HG02623 (cell line): ENCODE measurements around the gene SESTD1.
A peak's percentile ranks its signal among the peaks of the same experiment; 100 is the strongest.
"Not testable (repeated sequence)": the region's sequence is repeated elsewhere in the genome, so short reads cannot be mapped to it uniquely, and the experiment has no call there.

Source experiments
- ATAC-seq: cut with Tn5 transposase; IDR thresholded peaks from one replicate; pipeline ENCODE4 v1.9.1; 2021; ENCODE audit warnings: moderate library complexity; ENCODE audit not compliant: unreplicated experiment

SESTD1 gene

GRCh38 chr2:179124282-179124681 is 140.3 kb downstream of the SESTD1 start:
- no peak for ATAC-seq

DNA sequence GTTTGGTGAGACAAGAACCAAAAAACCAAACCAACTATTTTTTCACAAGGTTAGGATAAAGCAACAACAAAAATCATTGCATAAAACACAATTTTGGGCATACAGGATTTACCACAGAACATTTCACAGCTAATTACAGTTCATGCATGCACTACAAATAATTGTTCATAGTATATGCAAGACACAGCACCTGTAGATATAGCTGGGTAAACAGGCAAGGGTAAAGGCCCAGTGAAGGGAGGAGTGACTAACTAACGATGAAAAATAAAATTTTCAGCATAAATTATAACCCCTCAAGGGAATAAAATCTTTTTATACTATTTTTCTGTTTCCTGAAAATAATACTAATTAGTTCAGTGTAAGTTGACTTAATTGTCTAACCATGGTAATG is 141.4 kb downstream of the SESTD1 start:
- ATAC-seq: no peak

GRCh38 chr2:179107737-179108136 is 156.9 kb downstream of the SESTD1 start:
- ATAC-seq: peak; percentile 40

DNA sequence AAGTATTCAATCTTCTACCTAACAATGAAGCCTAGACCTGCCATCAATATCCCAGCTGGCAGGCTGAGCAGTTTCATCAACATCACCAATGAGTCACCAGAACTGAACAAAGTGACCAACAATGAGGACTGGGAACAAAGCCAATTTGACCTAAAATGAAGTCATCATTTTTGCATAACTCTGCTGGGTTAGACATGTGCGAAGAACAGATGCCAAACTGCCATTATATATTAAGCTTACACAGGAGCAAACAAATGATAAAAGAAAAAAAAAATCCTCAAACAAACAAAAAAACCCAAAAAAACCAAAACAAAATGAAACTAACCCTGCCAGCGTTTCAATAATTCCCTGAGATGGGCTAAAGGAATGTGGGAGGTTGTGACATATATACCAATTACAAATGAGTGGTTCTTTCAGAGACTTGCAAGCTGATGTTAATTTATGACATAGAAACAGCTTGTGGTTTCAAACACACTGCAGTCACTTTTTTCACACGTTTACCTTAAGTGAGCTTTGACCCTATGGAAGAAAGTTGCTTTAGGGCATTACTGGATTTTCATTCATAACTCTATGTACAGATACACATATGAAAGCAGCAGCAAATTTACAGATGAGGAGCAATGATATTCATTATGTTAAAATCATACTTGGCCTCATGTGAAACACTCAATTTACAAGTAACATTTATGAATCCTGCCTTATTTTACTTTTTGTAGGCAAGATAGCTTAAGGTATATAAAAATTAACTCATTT is 157.8 kb downstream of the SESTD1 start:
- peak; percentile 69 for ATAC-seq

- no peak for ATAC-seq
These were observed 158.3 kb downstream of the SESTD1 start for GRCh38 chr2:179106342-179106675.

DNA sequence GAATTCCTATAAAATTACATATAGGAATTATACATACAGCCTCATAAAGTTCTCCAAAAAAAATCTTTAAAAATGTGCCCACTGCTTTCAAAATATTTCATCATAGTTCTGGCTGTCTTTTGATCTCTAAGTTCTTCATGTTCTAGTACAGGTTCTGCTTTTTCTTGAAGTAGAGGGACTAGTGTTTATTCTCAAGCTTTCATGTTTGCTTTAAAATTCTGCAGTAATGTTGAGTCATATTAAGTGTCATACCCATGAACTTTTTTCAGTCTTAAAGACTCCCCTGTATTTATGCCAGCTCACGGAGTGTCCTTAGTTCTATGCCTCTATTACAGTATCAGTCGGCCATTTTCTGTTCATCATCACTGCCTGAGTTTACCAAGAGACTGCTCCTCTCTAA is 159.9 kb downstream of the SESTD1 start:
- ATAC-seq: no peak

DNA sequence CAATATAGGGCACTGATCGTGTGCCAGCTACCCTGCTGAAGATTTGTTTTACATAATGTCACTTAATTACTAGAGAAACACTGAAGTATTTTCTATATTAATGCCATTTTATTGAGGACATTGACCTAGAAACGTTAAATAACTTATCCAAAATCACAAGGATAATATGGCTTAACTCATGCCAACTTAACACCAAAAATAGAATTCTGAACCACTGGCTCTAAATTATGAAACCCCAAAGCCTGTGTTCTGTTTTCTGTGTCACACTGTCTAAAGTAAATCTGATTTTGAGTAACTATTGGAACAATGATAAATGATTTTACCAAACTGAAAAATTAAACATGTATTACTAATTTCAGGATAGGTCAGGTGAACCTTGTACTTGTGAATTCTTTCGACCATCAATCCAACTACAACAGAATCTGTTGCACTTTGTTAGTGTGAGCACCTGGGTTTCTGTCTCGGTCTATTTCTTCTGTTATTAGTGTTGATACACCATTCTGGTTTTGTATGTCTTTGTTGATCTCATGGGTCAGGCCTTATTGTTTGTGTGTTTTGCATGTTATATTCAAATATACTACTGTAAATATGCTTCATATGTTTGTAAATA is 166.4 kb downstream of the SESTD1 start:
- ATAC-seq: no peak

DNA sequence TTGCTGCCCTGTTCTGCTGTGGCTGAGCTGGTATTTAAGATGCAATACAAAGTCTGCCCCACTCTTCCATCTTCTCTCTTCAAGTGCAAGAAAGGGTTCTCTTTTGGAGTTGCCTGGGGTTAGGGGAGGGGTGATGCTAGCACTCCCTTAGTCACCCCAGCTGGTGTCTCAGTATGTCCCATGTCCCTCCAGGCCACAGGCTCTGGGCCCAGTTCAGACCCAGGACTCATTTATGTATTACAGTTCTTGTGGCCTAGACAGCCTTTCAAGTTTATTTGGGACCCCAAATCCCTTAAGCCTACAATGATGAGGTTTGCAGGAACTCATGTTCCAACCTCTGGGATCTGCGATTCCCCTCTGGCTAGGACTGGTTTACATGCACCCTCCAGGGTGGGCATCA is 167.5 kb downstream of the SESTD1 start:
- no peak for ATAC-seq

- ATAC-seq: peak; percentile 96
These were observed 168.5 kb downstream of the SESTD1 start for GRCh38 chr2:179096090-179096489.

DNA sequence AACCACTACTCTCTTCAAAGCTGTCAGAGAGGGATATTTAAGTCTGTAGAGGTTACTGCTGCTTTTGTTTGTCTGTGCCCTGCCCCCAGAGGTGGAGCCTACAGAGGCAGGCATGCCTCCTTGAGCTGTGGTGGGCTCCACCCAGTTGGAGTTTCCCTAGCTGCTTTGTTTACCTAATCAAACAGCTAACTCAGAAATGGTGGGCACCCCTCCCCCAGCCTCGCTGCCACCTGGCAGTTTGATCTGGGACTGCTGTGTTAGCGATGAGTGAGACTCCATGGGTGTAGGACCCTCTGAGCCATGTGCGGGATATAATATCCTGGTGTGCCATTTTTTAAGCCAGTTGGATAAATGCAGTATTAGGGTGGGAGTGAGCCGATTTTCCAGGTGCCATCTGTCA is 171.7 kb downstream of the SESTD1 start:
- not testable (repeated sequence) for ATAC-seq

DNA sequence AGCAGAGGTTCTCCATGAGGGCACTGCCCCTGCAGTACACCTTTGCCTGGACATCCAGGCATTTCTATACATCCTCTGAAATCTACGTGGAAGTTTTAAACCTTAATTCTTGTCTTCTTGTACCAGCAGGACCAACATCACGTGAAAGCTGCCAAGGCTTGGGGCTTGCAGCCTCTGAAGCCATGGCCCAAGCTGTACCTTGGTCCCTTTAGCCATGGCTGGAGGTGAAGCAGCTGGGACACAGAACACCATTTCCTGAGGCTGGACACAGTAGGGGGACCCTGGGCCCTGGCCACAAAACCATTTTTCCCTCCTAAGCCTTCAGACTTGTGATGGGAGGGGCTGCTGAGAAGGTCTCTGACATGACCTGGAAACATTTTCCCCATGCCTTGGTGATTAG is 181.9 kb downstream of the SESTD1 start:
- no peak for ATAC-seq

DNA sequence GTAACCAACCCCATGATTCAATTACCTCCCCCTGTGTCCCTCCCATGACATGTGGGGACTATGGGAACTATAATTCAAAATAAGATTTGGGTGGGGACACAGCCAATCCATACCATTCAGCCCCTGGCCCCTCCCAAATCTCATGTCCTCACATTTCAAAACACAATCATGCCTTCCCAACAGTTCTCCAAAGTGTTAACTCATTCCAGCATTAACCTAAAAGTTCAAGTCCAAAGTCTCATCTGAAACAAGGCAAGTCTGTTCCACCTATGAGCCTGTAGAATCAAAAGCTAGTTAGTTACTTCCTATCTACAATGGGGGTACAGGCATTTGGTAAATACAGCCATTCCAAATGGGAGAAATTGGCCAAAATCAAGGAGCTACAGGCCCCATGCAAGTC is 182.7 kb downstream of the SESTD1 start:
- no peak for ATAC-seq

GRCh38 chr2:179072527-179072926 is 192.1 kb downstream of the SESTD1 start:
- ATAC-seq: no peak

DNA sequence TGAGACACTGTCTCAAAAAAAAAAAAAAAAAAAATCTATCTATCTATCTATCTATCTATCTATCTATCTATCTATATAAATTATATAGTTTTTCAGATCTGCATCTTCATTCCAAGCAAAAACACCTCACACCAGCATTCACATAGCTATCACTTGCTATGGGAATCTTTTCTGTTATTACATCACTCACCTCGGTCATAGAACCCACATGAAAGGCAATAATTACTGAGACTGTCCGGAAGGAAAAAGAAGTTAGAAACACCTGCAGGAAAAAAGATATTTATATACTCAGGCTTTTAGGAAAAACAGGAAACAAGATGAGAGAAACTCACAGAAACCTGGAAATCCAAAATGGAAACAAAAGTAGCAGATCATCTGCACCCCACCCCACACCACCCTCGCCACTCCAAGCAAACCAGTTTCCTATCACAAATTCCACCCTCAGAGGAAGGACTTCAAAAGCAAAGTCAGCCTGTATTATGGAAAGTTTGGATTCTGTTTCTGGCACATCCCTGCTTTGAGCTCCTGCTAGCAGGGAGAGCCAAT is 192.7 kb downstream of the SESTD1 start:
- no peak for ATAC-seq

- no peak for ATAC-seq
These were observed 193.7 kb downstream of the SESTD1 start for GRCh38 chr2:179070895-179071294.

- ATAC-seq: no peak
These were observed 194.9 kb downstream of the SESTD1 start for GRCh38 chr2:179069685-179070084.

DNA sequence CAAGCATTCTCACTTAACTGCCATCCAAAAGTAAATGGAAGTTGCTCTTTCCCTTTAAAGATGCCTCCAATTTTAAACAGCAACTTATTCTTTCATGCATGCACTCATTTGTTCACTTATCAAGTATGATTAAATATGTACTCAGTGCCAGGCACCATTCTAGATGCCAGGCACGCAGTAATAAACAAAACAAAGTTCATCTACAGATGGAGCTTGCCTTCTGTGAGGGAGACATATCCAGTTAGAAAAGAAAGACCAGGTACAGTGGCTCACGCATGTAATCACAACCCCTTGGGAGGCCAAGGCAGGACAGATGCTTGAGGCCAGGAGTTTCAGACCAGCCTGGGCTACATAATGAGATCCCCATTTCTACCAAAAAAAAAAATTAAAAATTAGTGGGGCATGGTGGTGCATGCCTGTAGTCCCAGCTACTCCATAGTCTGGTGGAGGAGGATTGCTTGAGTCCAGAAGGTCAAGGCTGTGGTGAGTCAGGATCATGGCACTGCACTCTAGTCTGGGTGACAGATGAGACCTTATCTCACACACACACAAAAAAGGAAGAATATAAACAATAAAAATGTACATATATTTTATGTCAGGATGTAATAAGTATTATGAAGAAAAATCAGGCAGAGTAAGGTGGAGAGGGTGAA is 195.5 kb downstream of the SESTD1 start:
- ATAC-seq: no peak

DNA sequence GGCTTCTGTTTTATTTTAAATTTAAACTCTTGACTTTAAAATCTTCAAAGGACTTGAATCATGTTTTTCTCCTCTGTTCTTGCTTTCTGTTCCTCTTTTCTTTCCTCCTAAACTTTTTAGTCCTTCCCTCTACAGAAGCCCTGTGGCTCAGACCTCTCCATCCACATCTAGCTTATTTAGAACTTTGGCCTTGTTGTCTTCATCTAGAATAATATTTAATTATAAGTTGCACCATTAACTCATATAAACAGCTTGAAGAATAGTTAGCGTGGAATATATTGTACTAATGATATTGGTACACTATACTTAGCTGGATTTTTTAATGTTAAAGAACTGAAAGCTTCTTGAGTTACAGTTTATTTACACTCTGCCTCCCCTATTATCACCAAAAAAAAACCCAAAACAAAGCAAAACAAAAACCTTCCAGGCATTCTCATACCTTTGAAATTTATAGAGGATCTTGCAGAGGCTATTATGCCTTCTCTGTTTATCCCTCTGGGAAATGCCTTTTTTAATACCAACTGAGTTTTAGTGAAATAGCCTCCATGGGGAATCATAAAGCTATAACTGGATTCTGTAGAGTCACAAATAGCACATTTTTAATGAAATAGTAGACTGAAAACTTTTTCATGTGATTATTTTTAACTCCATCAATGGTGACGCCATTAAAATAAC is 205.5 kb downstream of the SESTD1 start:
- ATAC-seq: peak; percentile 71

- no peak for ATAC-seq
These were observed 206.9 kb downstream of the SESTD1 start for GRCh38 chr2:179057737-179058136.

DNA sequence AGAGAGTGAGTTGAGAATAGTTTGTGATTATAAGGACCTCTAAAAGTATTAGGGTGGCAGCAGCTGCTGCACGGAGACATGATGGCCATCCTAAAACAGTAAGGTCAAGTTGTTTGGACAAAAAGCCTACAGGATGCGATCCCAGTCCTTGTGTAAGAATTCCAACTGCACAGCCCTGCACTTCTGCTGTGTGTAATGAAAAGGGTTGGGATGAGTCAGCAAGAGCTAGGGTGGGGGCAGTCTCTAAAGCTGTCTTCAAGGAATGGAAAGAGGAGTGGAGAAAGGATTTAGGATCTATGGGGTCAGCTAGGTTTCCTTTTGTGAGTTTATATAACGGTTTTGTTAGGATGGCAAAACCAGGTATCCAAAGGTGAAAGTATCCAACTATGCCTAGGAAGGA is 211.1 kb downstream of the SESTD1 start:
- ATAC-seq: not testable (repeated sequence)
